HepG2 (cell line): ENCODE results near the gene SDCCAG8. TPM values are rescaled to one million over a fixed set of nuclear protein-coding genes. Genes with fewer than 3 reads are reported as not detected.

Experiments
- ELF1 ChIP-seq: sonication (generic); formaldehyde crosslinking; IDR thresholded peaks from 2 replicates; pipeline ENCODE4 v1.4.0; 2020; ENCODE audit warnings: missing genetic modification reagents
- ETV6 ChIP-seq: sonication (generic); formaldehyde crosslinking; conservative IDR thresholded peaks from 2 replicates; pipeline ENCODE4 v1.4.0; 2020; ENCODE audit warnings: missing genetic modification reagents
- HMG20A ChIP-seq: IDR thresholded peaks from 2 replicates; pipeline ENCODE4 v1.6.1; 2016; ENCODE audit warnings: borderline replicate concordance
- IKZF4 ChIP-seq: sonication (generic); formaldehyde crosslinking; IDR thresholded peaks from 2 replicates; pipeline ENCODE4 v1.5.1; 2020; ENCODE audit warnings: borderline replicate concordance, mild to moderate bottlenecking, low read depth, missing genetic modification reagents; ENCODE audit errors: not compliant biosample characterization
- KAT8 ChIP-seq: IDR thresholded peaks from 2 replicates; pipeline ENCODE4 v1.6.1; 2016; ENCODE audit warnings: missing genetic modification reagents, missing compliant biosample characterization
- KLF11 ChIP-seq: IDR thresholded peaks from 2 replicates; pipeline ENCODE4 v1.6.1; 2016; ENCODE audit warnings: missing compliant biosample characterization
- NR3C1 ChIP-seq: sonication (generic); formaldehyde crosslinking; IDR thresholded peaks from 2 replicates; pipeline ENCODE4 v1.4.0; 2020; ENCODE audit warnings: missing genetic modification reagents
- PAF1 ChIP-seq: IDR thresholded peaks from 2 replicates; pipeline ENCODE4 v1.6.1; 2016; ENCODE audit warnings: missing genetic modification reagents, missing compliant biosample characterization
- POLR2G ChIP-seq: fragments of 200-400 bp; formaldehyde crosslinking; IDR thresholded peaks from 2 replicates; pipeline ENCODE4 v1.6.1; 2018; ENCODE audit warnings: mild to moderate bottlenecking, low read depth, low read length, moderate library complexity
- RAD21 ChIP-seq: fragments of 450-650 bp; formaldehyde crosslinking; IDR thresholded peaks from 2 replicates; pipeline ENCODE4 v1.5.0; 2020; ENCODE audit warnings: mild to moderate bottlenecking
- REXO4 ChIP-seq: sonication (generic); formaldehyde crosslinking; IDR thresholded peaks from 2 replicates; pipeline ENCODE4 v1.8.0; 2022; ENCODE audit warnings: missing genetic modification reagents, mild to moderate bottlenecking, borderline replicate concordance
- STAT5B ChIP-seq: sonication (generic); formaldehyde crosslinking; IDR thresholded peaks from 2 replicates; pipeline ENCODE4 v1.4.0; 2020; ENCODE audit warnings: missing genetic modification reagents
- TBX3 ChIP-seq: fragments of 450-650 bp; IDR thresholded peaks from 2 replicates; pipeline ENCODE4 v1.6.1; 2017; ENCODE audit warnings: antibody characterized with exemption, mild to moderate bottlenecking, inconsistent platforms, borderline replicate concordance
- TEAD3 ChIP-seq: optimal IDR thresholded peaks from 2 replicates; pipeline ENCODE3; 2016; ENCODE audit warnings: borderline replicate concordance
- TOE1 ChIP-seq: sonication (generic); formaldehyde crosslinking; IDR thresholded peaks from 2 replicates; pipeline ENCODE4 v1.4.0; 2020; ENCODE audit warnings: mild to moderate bottlenecking, missing genetic modification reagents
- ZNF34 ChIP-seq: sonication (generic); formaldehyde crosslinking; IDR thresholded peaks from 2 replicates; pipeline ENCODE4 v1.4.0; 2020; ENCODE audit warnings: mild to moderate bottlenecking, missing genetic modification reagents, borderline replicate concordance
- ZNF557 ChIP-seq: sonication (generic); formaldehyde crosslinking; IDR thresholded peaks from 2 replicates; pipeline ENCODE4 v1.4.0; 2020; ENCODE audit warnings: missing genetic modification reagents
- ZNF572 ChIP-seq: sonication (generic); formaldehyde crosslinking; IDR thresholded peaks from 2 replicates; pipeline ENCODE4 v1.5.1; 2020; ENCODE audit warnings: mild to moderate bottlenecking, missing genetic modification reagents
- ZNF577 ChIP-seq: sonication (generic); formaldehyde crosslinking; IDR thresholded peaks from 2 replicates; pipeline ENCODE4 v1.4.0; 2020; ENCODE audit warnings: mild to moderate bottlenecking, low read depth, missing genetic modification reagents, borderline replicate concordance
- ZNF674 ChIP-seq: sonication (generic); formaldehyde crosslinking; IDR thresholded peaks from 2 replicates; pipeline ENCODE4 v1.5.0; 2020; ENCODE audit warnings: low read depth, mild to moderate bottlenecking, missing genetic modification reagents
- ZNF678 ChIP-seq: sonication (generic); formaldehyde crosslinking; IDR thresholded peaks from 2 replicates; pipeline ENCODE4 v1.4.0; 2020; ENCODE audit warnings: mild to moderate bottlenecking, missing genetic modification reagents
- ZNF703 ChIP-seq: sonication (generic); formaldehyde crosslinking; IDR thresholded peaks from 2 replicates; pipeline ENCODE4 v1.5.1; 2020; ENCODE audit warnings: missing genetic modification reagents, mild to moderate bottlenecking, moderate library complexity, borderline replicate concordance
- ZNF724P ChIP-seq: sonication (generic); formaldehyde crosslinking; IDR thresholded peaks from 2 replicates; pipeline ENCODE4 v1.8.0; 2022; ENCODE audit warnings: missing genetic modification reagents, borderline replicate concordance
- polyA plus RNA-seq, 8 experiments: library from polyadenylated mRNA; depleted of rRNA in 3 of 8; stranded (reverse) in 7 of 8; unstranded in 1 of 8; fragments of >200 nt; fragmentation: Illumina TruSeq in 4 of 8; extraction: Trizol in 4 of 8; gene quantifications; 2 replicates each; pipeline versions ENCODE4 v1.2.1 to v1.2.3, GENCODE V29; 2011 to 2016; ENCODE audit warnings: low read depth in 4 of 8, missing spikeins in 1 of 8, mixed read lengths in 1 of 8; ENCODE audit not compliant: insufficient read depth in 1 of 8
- total RNA-seq, 5 experiments: library from RNA; depleted of rRNA; stranded (reverse); fragments of >200 nt; fragmentation: Illumina TruSeq; extraction: Trizol; gene quantifications; 2 replicates each; pipeline ENCODE4 v1.2.3, GENCODE V29; 2016; ENCODE audit warnings: low read depth in 1 of 5
- TF ChIP-seq, protein P1 (sequence below): sonication (generic); formaldehyde crosslinking; IDR thresholded peaks from 2 replicates; pipeline ENCODE4 v1.8.1; 2023; ENCODE audit warnings: mild to moderate bottlenecking, moderate library complexity, missing genetic modification reagents
- TF ChIP-seq, protein P2 (sequence below): sonication (generic); formaldehyde crosslinking; IDR thresholded peaks from 2 replicates; pipeline ENCODE4 v1.4.0; 2020; ENCODE audit warnings: missing genetic modification reagents
- TF ChIP-seq, protein P3 (sequence below): sonication (generic); formaldehyde crosslinking; IDR thresholded peaks from 2 replicates; pipeline ENCODE4 v1.9.0; 2021; ENCODE audit warnings: missing genetic modification reagents, mild to moderate bottlenecking, borderline replicate concordance

The SDCCAG8 gene
- total and polyA plus RNA-seq, 2 of the 13 experiments (the other 11 are each of a cell fraction or from before 2014, with no cell fraction given), result 9.5 to 13.4 TPM

DNA sequence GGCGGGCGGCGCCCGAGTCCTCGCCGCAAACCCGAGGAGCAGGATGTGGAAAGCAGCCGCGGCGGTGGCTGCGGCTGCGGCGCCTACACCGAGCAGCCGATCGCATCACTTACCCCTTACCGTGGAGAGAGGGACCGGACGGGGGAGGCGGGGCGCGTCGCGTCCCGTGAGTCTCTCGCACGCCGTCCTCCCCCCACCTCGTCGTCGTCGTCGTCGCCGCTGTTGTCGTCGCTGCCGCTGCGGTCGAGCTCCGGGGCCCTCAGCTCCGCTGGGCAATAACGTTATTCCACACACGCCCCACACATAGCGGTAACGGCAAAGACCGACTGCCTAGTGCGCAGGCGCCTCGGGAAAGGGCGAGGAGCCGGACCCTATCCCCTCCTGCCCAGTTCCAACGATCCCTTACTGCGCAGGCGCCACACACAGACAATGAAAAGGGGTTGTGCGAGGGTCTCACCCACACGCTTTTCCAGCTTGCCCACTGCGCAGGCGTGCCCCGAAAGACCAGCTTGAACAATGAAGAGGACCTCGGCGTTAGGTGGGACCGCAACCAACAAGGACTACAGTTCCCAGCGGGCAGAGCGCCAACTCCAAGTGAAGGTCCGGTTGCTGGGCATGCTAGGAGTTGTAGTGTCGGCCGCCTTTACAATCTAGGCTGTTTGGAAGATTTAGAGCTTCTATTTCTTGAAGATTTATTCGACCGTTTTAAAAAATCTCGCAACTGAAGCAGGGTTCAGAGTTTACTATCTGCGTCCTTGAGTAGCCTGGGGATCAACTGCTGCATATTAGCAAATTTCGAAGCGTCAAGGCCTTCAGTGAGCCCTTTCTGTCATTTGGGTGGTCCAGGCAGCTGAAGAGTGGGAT is 682 bp upstream of the SDCCAG8 start, which contains the start of gene CEP170 (continued):
- TF ChIP-seq, protein P1, sequence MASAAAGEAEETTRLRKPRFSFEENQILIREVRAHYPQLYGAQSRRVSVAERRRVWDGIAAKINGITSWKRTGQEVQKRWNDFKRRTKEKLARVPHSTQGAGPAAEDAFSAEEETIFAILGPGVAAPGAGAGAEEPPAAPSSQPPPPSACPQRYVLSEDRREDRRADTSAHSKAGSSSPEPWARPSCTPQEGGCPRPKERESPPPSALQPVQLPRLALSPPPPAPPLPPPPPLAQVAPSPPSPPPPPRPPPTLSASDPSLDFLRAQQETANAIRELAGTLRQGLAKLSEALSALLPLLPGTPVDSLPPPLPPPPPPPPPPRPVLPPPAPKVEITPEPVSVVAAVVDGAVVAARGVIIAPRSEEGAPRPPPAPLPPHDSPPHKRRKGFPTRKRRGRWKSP (CRISPR knock-in tag), result 0 out of 2 replicates have a peak, but pooled peaks have one; percentile 37
- TF ChIP-seq RAD21 (no peak), KAT8 (CRISPR knock-in tag) (no peak; the same call in 1 of the 2 replicates), REXO4 (no peak), STAT5B (CRISPR knock-in tag) (no peak), ZNF577 (CRISPR knock-in tag) (no peak), ZNF703 (no peak), ZNF678 (CRISPR knock-in tag) (no peak; the same call in 1 of the 2 replicates), ZNF674 (CRISPR knock-in tag) (no peak), POLR2G (peak; percentile 61; the same call in 1 of the 2 replicates), ZNF34 (CRISPR knock-in tag) (0 out of 2 replicates have a peak, but pooled peaks have one; percentile 32), IKZF4 (CRISPR knock-in tag) (no peak), ZNF724P (CRISPR knock-in tag) (no peak), ZNF557 (CRISPR knock-in tag) (no peak), TOE1 (CRISPR knock-in tag) (no peak), HMG20A (CRISPR knock-in tag) (no peak), TEAD3 (CRISPR knock-in tag) (no peak), PAF1 (CRISPR knock-in tag) (no peak), NR3C1 (CRISPR knock-in tag) (no peak), TBX3 (no peak), ELF1 (CRISPR knock-in tag) (no peak; the same call in 1 of the 2 replicates), ETV6 (CRISPR knock-in tag) (no peak; the same call in 1 of the 2 replicates), ZNF572 (CRISPR knock-in tag) (no peak), KLF11 (CRISPR knock-in tag) (no peak)
- TF ChIP-seq, protein P2, sequence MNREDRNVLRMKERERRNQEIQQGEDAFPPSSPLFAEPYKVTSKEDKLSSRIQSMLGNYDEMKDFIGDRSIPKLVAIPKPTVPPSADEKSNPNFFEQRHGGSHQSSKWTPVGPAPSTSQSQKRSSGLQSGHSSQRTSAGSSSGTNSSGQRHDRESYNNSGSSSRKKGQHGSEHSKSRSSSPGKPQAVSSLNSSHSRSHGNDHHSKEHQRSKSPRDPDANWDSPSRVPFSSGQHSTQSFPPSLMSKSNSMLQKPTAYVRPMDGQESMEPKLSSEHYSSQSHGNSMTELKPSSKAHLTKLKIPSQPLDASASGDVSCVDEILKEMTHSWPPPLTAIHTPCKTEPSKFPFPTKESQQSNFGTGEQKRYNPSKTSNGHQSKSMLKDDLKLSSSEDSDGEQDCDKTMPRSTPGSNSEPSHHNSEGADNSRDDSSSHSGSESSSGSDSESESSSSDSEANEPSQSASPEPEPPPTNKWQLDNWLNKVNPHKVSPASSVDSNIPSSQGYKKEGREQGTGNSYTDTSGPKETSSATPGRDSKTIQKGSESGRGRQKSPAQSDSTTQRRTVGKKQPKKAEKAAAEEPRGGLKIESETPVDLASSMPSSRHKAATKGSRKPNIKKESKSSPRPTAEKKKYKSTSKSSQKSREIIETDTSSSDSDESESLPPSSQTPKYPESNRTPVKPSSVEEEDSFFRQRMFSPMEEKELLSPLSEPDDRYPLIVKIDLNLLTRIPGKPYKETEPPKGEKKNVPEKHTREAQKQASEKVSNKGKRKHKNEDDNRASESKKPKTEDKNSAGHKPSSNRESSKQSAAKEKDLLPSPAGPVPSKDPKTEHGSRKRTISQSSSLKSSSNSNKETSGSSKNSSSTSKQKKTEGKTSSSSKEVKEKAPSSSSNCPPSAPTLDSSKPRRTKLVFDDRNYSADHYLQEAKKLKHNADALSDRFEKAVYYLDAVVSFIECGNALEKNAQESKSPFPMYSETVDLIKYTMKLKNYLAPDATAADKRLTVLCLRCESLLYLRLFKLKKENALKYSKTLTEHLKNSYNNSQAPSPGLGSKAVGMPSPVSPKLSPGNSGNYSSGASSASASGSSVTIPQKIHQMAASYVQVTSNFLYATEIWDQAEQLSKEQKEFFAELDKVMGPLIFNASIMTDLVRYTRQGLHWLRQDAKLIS (CRISPR knock-in tag), result no peak
- TF ChIP-seq, protein P3, sequence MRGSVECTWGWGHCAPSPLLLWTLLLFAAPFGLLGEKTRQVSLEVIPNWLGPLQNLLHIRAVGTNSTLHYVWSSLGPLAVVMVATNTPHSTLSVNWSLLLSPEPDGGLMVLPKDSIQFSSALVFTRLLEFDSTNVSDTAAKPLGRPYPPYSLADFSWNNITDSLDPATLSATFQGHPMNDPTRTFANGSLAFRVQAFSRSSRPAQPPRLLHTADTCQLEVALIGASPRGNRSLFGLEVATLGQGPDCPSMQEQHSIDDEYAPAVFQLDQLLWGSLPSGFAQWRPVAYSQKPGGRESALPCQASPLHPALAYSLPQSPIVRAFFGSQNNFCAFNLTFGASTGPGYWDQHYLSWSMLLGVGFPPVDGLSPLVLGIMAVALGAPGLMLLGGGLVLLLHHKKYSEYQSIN, result no peak
